PC-9 (cell line): ENCODE results near the gene HPS1.

Experiments
- EZH2 ChIP-seq: fragments of 200-600 bp; sonication (generic); IDR thresholded peaks from 2 replicates; pipeline ENCODE4 v1.8.0; 2017; ENCODE audit warnings: antibody characterized with exemption, low read depth
- TF ChIP-seq, protein P1 (sequence below): fragments of 200-600 bp; sonication (generic); conservative IDR thresholded peaks from 2 replicates; pipeline ENCODE4 v1.6.1; 2017; ENCODE audit warnings: mixed run types, antibody characterized with exemption, mild to moderate bottlenecking, moderate library complexity

DNA sequence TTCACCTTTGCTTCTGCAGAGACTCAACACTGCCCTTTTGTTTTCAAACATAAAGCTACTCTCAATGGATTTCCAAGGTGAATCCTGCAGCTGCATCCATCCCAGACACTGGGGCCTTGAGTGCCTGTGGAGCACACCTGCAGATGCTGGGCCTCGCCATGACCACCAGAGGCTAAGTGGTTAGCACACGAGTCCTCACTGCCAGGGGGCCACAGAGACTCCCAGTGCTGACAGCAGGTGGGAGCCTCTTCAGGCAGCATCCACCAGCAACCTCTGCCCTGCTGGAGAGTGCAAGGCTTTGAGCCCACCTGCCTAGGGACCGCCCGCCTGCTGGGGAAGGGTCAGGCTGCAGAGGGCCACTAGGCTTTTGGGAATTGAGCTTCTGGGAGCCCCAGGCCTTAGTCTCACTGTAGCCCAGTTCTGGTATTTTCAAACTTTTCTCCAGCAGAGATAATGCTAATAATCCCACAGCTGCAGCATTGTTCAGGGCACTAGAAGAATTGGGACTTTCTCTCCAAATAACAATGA lies 9.4 kb upstream of the HPS1 start:
- TF ChIP-seq, protein P1, sequence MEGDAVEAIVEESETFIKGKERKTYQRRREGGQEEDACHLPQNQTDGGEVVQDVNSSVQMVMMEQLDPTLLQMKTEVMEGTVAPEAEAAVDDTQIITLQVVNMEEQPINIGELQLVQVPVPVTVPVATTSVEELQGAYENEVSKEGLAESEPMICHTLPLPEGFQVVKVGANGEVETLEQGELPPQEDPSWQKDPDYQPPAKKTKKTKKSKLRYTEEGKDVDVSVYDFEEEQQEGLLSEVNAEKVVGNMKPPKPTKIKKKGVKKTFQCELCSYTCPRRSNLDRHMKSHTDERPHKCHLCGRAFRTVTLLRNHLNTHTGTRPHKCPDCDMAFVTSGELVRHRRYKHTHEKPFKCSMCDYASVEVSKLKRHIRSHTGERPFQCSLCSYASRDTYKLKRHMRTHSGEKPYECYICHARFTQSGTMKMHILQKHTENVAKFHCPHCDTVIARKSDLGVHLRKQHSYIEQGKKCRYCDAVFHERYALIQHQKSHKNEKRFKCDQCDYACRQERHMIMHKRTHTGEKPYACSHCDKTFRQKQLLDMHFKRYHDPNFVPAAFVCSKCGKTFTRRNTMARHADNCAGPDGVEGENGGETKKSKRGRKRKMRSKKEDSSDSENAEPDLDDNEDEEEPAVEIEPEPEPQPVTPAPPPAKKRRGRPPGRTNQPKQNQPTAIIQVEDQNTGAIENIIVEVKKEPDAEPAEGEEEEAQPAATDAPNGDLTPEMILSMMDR, result no peak
- TF ChIP-seq EZH2, result no peak
